Lower leg skin (tissue), 4 donors: ENCODE results near the gene VWCE. TPM values are rescaled to one million over a fixed set of nuclear protein-coding genes. Genes with fewer than 3 reads are reported as not detected.

Experiments
- DNase-seq, 2 donors: peaks; one replicate each; pipeline ENCODE4 v3.0.0-alpha.2; 2019; ENCODE audit warnings: low spot score in 2 of 2
- H3K4me3 ChIP-seq: fragments of 200-600 bp; sonication (generic); 2 replicates; pipeline ENCODE4 v1.5.1; 2017; ENCODE audit warnings: mild to moderate bottlenecking, low read depth; ENCODE audit not compliant: poor library complexity, severe bottlenecking
- CTCF ChIP-seq, 3 donors: fragments of 450-650 bp; IDR thresholded peaks; one replicate each; pipeline ENCODE4 v1.5.1; 2016; ENCODE audit warnings: antibody characterized with exemption in 3 of 3, mild to moderate bottlenecking in 3 of 3, moderate library complexity in 2 of 3
- POLR2A ChIP-seq, 2 donors: fragments of 450-650 bp; IDR thresholded peaks; one replicate each; pipeline ENCODE4 v1.6.1; 2016 to 2017; ENCODE audit warnings: antibody characterized with exemption in 2 of 2, mild to moderate bottlenecking in 1 of 2, moderate library complexity in 1 of 2
- WGBS, 2 donors: methylation state at CpG; one replicate each; pipeline ENCODE4 v1.1.5; 2018; 5-methylcytosine and 5-hydroxymethylcytosine counted together
- intact Hi-C: fragments of 100-400 bp; cut with DNase I; formaldehyde crosslinking; loops from one replicate; pipeline ENCODE4 v1.15.0; 2023; ENCODE audit warnings: low total_unique reads
- total RNA-seq, 4 donors: library from RNA; depleted of rRNA; stranded (reverse); fragments of >200 nt; gene quantifications; one replicate each; pipeline ENCODE4 v1.1.0, GENCODE V29; 2016

Gene VWCE
- total RNA-seq, 4 donors from 2014 or later: 0.22 to 0.68 TPM; not detected in 2

DNA sequence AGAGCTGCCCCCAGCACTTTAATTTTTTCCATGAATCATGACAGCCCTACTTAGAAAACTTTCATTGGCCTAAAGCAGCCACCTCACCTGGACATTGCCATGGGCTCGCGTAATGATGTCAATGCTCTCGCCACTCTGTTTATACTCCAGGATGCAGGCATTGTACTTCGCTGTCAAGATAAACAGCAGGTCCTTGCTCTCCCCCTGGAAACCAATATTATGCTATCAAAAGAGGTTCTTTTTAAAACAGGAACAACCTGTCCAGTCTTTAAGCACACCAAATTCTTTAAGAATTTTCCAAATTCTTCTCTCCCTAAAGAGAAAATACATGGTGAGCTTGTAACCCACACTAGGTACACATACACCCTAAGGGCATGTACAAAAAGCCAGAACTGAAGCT is 34.8 kb upstream of the VWCE start:
- H3K4me3 ChIP-seq: no peak overlapping the region
- TF ChIP-seq POLR2A (IDR thresholded peaks at IDR 0.05) (no peak), CTCF (IDR thresholded peaks at IDR 0.05) (no peak)
- intact Hi-C loops: no loop called here
- 94 to 95% methylated on average over 4 of the region's 4 CpGs for WGBS, 2 donors
- DNase-seq: no peak

GRCh38 chr11:61328351-61328750 is 33.2 kb upstream of the VWCE start:
- no peak overlapping the region for H3K4me3 ChIP-seq
- DNase-seq: no peak
- intact Hi-C loops: no loop called here
- WGBS, 2 donors: 86 to 93% methylated on average over 9 of the region's 9 CpGs
- no peak for TF ChIP-seq POLR2A (IDR thresholded peaks at IDR 0.05)
- TF ChIP-seq CTCF (IDR thresholded peaks at IDR 0.05): no peak

- TF ChIP-seq POLR2A (IDR thresholded peaks at IDR 0.05): no peak
- no peak for DNase-seq
- intact Hi-C loops: no loop called here
- no peak overlapping the region for H3K4me3 ChIP-seq
Measured at GRCh38 chr11:61327669-61328071, 32.6 kb upstream of the VWCE start.

- WGBS, 2 donors: 44 to 65% methylated on average over 2 of the region's 2 CpGs
- TF ChIP-seq POLR2A (IDR thresholded peaks at IDR 0.05) (no peak), CTCF (IDR thresholded peaks at IDR 0.05) (no peak)
- intact Hi-C loops: no loop called here
- no peak overlapping the region for H3K4me3 ChIP-seq
- no peak for DNase-seq
Measured at GRCh38 chr11:61325649-61326414, 30.7 kb upstream of the VWCE start.

DNA sequence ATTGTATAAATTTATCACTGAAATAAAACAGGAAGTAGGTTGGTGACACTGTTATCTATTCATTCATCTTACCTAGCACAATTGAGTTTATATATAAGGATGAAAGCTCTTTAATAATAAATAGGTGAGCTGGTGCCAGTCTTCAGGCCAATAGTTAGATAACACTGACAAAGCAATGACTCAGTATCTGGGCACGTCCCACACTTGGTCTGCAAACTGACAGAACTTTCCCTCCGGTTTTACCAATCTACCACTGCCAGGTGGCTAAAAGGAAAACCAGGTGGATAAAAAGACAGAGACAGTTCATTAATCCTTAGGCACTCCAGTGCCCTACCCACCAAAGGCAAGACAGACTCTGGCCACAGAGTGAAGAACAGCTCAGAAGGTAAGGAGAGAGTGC is 20.1 kb upstream of the VWCE start:
- intact Hi-C loops: no loop called here
- TF ChIP-seq CTCF (IDR thresholded peaks at IDR 0.05) (no peak), POLR2A (IDR thresholded peaks at IDR 0.05) (no peak)
- no peak for DNase-seq
- WGBS, 2 donors: 47 to 51% methylated on average over 2 of the region's 2 CpGs
- H3K4me3 ChIP-seq: no peak overlapping the region

DNA sequence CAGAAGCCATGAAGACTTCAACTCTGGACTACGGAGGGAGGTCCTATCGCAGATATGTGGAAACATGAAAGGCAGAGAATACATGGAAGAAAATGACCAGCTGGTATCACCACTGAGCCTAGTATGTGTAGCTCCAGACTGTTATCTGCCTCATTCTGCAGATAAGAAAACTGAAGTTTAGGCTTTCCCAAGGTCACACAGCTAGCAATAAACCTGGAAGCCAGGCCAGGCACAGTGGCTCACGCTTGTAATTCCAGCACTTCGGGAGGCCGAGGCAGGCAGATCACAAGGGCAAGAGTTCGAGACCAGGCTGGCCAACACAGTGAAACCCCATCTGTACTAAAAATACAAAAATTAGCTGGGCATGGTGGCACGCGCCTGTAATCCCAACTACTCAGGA is 15.6 kb upstream of the VWCE start:
- 92 to 93% methylated on average over 8 of the region's 8 CpGs for WGBS, 2 donors
- intact Hi-C loops: no loop called here
- no peak for DNase-seq
- no peak overlapping the region for H3K4me3 ChIP-seq
- no peak for TF ChIP-seq CTCF (IDR thresholded peaks at IDR 0.05)
- TF ChIP-seq POLR2A (IDR thresholded peaks at IDR 0.05): no peak
